Activated CD8-positive, alpha-beta memory T cell treated with anti-CD3 and anti-CD28 coated beads, Interleukin-2, amount 50 U/mL, for 1 hour (primary cell): ENCODE data around the gene PIEZO2.
"Not testable (repeated sequence)": the region's sequence is repeated elsewhere in the genome, so short reads cannot be mapped to it uniquely, and the experiment has no call there.

Experiments used
- DNase-seq: peaks from one replicate; pipeline ENCODE4 v3.0.0-alpha.2; 2020; ENCODE audit errors: extremely low read depth

The PIEZO2 gene

DNA sequence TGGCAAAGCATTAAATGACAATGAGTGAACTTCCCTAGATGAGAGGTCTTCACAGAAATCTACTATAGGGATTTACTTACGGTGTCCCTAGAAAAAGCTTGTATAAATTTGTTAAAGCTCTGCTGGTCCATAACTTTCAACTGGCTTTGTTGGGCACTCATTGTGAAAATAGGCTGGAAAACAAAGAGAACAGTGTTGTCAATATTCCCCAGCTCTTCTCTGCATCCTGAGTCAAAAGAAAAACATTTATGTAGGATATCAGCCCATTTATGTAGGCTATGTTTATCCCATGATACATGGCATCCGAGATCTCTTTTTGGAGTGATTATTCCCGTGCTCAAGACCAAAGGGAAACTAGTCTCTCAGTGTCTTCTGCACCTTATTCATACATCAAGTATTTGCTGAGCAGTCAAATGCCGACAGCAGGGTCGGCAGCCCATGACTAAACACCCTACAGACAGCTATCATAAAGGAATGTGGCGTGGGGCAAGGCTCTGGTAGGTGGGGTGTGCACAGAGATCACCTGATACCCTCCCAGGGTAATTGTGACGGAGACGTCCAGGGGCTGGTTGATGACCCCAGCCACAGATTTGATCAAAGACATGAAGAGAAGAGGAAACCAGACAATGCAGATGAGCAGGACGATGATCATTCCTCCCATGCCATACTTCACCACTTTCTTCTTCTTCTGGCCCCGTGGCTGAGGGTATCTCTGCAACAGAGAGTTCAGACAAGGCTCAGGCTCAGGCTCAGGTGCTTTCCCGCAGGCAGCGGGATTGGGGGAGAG is 467.6 kb downstream of the PIEZO2 start:
- DNase-seq: no peak

DNA sequence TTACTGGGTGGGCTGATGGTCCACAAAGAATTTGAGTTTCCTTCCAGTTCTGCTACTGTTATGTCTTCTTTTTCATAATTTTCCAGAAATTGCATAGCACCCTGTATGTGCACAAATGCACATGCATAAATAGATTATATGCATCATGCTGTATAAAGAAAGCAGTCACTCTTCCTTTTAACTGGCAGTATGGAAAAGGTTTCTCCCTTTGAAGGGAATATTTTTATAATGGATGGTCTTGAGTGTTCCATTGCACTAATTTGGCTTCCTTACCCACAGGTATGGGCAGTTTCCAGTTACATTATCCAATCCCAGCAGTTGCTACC is 469.1 kb downstream of the PIEZO2 start:
- no peak for DNase-seq

DNA sequence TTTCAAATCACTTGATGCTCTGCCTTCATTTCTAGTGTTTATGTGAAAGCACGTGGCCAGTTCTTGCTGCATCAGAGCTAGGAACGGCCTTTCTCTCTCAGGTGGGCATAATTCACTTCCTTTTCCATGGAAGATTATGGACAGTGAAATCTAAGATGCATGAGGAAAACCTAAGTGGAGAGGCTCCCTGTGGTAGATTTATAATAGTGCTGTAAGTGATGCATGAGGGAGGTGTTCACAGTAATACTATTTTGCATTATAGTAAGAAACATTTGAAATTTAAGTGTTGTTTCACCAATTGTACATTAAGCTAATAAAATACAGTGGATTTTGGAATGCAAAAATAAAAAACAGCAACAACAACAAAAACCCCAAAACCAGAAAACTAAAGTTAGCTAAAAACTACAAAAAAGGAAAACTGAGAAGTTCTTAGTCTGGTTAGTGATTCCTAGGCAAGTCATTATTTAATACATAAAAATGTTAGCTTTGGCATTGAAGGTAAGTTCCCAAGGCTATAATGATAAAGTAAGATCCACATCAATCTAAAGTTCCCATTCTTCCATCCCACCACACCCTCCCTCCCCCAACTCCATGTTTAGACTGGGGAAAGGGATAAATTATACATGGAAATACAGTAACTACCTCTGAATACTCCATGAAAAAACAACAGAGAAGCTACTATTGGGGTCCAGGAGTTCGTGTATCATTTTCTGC is 469.7 kb downstream of the PIEZO2 start:
- no peak for DNase-seq

DNA sequence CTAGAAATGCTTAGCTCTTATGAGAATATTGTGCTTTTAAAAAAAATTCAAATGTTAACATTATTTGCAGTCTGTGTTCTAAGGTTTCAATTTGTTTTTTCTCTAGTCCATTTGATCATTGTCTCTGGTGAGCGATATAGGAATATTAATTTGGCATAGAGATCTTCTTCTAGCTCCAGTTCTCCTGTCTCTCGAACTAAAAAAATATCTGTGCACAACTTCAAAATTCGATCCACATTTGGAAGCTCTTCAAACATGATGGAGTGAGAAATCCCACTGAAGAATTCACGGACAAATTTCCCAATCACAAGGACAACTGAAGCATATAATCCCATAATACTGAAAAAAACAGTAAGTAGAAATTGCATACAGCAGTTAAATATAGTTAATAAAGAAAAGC is 477.9 kb downstream of the PIEZO2 start:
- DNase-seq: no peak

DNA sequence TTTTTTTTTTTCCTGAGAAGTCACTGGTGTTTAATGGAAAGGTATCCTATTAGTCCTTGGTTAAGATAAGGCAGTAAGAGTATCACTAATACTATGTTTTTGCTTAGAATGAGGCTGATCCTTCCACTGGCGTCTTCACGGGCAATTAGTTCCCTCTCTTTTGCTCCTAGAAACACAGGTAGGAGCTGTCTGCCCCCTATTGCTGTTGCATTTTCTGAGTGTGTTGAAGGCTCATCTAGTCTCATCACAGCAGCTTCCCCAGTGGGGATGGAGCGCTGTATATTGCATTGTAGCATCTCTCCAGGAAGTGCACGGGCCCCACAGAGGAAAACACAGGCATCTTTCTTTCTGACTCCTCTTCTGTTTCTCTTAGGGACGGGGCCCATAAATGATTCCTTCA is 478.5 kb downstream of the PIEZO2 start:
- DNase-seq: no peak

DNA sequence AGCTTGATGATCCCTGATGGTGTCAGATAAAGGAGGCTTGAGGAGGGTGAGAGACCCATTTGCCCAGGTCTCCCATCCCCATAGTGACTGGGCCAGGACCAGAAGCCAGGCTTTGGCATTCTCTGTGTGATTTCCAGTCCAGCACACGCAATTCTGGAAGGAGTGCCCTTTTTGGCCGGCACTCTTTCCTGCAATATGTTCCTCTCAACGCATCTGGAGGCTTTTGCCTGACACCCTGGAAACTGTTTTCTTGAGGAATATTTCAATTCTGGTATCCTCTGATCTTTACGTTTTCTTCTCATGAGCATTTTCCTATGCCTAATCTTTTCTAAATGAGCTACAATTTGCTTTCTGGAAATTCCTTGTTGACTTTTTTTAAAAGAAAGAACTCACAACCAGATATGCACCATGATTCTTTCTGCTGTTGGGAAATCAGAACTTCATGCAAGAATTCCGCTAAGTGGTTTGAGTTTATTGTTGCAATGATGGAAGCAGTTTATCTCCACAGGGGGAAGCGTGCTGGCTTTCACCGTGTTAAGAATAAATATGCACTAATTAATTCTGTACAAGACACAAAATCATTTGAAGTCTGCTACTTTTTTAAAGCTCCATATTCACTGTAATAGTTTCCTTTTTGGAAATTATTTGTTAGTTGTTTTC is 479.8 kb downstream of the PIEZO2 start:
- no peak for DNase-seq

DNA sequence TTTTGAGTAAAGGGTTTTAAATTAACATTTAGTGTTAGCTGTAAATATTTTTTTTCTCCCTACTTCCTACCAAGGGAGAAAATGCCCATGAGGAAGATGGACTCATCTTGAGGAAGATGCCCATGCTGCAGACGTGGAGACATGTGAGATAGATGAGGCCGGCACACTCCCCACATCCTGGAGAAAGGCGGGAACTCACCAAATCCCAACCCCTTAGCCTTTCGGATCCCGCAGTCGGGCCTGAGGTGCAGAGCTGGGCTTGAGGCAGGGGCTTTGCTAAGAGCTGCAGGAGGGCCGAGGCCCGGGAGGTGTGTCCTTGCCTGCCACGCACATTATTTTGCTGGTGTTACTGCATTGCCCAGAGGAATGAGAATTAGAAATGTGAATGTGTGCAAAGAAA is 485.6 kb downstream of the PIEZO2 start:
- no peak for DNase-seq

DNA sequence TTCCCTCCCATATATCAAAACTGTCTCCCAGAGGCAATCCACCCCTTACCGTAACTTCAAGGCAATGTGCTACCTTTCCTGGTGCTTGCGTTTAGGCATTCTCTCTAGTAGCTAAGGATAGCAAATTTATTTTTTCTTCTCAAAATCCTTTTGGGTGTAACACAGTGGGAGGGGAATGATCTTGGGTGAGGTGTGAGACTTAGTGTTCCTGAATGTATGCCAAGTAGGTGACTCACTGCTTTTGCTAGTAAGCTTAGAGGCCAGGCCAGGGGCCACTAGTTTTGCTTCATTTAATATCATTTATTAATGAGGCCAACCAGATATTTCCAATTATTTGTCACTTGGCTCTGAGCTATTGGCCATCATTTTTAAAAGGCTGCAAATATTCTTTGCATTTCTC is 488.1 kb downstream of the PIEZO2 start:
- DNase-seq: no peak

DNA sequence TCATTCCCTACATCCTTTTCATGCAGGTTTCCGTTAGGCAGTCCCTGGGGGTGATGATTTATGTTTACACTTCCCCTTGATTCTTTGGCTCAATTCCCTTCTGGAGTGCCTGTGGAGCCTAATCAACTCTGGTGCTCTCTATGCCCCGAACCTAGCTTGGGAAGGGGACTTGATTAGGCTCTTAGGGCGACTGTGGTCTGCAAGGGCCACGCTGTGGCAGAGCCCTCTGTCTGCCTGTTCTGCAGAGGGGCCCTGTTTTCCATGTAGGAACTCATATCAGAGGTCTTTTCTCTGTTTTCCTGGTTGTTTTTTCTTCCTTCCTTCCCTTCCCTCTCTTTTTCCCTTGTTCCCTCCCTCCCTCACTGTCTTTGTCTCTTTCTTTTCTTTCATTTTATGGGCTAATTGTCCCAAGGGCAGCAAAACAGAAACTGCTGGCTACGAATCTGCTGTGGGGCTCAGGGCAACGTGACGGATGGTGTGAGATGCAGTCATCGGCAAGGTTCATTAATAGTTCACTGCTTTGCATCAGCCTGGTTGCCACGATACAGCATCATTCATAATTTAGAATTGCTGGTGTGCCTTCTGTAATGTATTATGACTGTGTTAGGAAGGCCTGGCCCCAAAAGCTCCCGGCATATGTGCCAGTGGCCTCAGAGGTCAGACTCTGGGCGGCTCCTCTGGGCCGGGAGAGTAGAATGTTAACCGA is 489.0 kb downstream of the PIEZO2 start:
- DNase-seq: no peak

DNA sequence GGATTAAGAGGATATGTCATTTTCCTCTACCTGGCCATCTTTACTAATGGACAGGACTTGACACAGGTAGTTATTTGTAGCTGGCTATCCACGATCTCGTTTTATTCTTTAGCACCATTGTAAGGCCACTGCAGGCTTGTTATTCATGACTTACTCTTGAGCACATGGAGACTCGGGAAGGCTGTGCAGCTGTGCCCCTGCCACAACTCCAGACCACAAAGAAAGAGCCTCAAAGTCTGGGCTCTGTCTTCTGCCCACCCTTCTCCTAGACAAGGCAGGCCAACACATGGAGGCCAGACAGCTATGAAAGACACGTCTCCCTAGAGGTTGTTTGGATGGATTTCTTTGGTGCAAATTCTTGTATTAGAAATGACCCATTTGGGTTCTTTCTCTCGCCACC is 489.8 kb downstream of the PIEZO2 start:
- DNase-seq: no peak

DNA sequence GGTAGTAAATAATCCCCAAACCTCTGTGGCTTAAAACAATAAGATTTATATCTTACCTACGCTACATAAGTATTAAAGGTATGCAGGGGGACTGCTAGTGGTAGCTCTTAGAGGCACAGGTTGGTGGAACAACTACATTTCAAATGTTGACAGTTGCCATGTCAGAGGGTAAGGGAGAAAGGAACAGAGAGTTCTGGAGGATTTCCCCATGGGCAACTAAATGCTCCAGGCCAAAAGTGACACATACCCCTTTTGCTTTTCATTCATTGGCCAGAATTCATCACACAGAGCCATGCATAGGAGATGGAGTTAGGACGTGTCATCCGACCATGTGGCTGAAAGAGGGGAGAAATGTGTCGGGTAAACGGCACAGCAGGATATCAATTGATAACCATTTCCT is 490.4 kb downstream of the PIEZO2 start:
- no peak for DNase-seq

DNA sequence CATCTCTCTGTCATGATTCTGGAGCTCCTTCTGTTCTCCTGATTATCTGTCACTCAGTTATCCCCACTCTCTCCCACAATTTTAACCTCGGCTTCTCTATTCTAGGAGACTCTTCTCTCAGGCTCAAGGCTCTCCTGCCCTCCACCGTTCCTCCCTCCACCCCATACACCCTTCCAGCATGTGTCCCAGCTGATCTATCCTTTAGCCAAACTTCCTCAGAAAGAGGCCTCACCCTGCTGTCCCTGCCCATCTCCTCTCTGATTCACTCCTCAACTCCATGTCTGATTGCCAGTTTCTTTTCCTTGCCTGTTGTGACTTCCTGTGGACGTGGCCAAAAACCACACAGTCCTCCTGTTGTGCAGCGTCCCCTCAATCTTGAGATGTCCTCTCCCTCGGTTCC is 505.4 kb downstream of the PIEZO2 start:
- DNase-seq: not testable (repeated sequence)

DNA sequence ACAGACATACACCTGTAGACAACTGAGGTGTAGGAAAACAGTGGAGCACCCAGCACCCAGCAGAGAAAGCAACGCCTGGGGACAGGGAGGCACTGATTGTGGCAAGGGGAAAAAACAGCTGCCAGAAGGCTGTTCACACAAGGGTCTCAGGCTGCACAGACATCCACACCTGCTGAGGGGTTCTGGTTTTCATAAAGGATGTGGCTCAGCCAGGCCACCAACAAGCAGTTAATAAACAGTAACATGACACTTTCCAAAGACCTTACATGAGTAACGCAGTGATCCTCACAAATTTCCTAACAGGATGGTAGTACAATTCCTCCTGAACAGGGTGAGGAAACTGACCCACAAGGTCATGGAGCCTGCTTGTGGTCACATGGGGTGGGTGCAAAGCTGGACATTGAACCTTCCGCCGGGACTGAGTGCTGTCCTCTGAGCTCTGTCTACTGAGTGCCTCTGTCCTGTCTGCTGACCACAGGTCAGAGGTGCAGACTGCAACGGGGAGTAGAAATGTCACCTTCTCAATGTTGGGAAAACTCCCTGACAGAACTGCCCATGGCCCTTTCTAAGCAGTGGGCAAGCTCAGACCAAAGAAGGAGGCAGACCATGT is 506.3 kb downstream of the PIEZO2 start:
- DNase-seq: not testable (repeated sequence)

DNA sequence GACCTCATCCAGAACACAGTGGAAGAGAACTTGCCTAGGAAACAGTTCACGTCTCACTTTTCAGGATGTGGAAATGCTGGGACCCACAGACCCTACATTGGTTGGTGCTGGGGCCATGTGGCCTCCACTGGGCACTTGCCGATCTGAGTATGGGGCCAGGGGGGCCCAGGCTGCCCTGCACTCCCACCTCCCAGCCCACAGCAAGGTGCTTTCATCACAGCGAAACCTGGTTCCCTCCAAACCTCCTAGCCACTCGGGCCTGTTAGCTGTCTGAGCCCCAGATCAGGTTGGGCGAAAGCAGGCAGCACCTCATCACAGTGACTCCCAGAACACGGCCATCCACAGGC is 510.9 kb downstream of the PIEZO2 start:
- DNase-seq: not testable (repeated sequence)

DNA sequence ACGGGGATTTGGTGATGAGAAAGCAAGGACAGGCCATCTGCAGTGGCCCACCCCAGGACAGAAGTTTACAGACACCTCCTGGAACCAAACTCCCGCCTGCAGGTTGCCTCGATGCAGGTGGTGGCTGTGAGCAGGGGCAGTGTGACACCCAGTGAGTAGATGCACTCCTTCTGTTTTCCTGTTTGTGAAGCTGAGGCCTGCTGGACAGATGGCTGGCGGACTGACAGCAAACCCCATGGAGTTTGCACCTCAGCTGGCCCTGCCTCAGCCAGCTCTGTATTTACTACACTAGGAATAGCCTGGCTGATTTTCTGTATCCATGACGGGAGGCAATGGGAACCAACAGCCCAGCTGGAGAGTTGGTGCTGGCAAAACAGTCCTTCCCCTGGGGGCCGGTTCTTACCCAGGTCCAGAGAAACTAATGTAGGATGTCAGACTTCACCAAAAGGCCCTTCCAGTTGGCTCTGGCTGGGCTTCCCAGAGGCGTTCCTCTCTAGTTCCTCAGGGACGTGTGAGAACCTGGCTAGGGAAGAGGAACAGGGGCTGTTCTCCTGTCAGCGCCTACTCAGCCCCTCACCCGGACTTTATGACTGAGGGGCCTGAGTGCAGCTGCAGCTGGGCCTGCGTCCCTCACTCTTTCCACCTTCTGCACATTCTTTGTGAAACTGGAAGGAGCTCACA is 511.4 kb downstream of the PIEZO2 start:
- not testable (repeated sequence) for DNase-seq

DNA sequence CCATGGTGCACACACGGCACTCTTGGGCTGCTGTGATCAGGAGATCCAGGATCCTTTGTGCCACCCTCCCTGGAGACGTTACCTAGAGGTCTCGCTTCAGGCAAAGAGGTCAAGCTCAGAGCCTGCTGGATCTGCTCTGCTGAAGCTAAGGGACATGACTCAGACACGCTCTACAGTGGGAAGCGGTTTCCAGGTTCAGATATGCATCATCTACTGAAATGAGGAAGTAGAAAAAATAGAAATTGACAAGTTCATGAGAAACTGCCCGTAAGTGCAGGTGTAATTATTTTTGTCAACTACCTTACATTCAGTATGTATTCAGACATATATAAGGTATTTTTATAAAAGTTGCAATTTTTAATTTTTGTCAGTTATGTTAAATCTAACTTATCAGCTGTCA is 520.3 kb downstream of the PIEZO2 start:
- DNase-seq: not testable (repeated sequence)

DNA sequence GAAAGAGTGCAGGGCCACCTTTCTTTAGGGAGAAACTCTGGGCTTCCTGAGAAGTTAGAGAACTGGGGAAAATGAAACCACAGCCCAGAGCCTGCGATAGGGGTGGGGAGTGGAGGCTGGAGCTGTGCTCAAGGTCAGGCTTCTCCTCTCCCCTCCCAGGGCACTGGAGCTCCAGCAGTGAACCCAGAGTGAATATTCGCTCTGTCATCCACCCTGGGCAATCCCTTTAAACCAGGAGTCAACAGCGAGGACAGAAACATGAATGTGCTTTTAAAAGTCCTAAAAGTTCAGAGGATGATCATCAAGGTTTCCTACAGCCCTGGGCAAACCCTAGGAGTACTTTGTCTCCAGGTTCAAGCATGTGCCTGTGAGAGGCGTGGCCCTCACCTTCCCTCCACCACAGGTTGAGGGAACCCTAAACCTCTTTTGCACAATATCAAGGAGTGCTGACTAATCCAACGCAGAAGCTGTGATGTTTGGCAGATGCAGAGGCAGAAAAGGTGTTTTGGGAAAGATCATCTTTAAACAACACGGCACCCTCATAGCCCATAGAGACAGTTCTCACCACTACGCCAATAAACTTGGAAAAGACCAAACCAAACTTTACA is 522.7 kb downstream of the PIEZO2 start:
- not testable (repeated sequence) for DNase-seq

DNA sequence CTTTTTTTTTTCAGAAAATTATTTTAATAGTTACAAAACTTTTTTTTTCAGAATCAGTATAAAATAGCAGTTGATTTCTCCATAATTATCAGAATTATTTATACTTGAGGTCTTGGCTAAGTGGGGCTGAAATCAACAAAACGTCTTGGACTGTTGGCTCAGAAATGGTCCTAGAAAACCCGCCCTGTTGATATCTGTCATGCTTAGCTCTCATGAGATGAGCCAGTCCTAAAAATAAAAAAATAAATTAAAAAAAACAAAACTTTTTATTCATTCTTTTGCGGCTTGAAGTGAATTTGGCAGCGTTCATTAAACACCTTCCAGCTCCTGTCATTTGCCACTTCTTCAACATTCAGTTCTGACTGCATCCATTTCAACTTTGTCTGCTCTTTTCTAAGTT is 525.8 kb downstream of the PIEZO2 start:
- not testable (repeated sequence) for DNase-seq

DNA sequence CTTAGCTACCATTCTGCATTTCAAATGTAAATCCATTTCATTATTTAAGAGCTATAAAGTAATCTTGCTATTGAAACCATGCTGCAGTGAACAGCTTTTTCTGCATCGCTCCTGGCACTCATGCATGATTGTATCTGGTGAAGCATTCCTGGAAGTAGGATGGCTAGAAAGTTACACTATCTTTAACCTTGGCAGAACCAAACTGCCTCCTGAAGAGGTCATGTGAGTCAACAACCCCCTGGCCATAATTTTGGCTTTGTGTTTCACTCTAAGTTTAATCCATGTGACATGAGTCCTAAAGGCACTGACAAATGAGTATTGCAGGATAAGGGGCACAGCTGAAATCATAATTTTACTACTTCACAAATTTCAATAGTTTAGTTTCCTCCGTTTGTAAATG is 526.4 kb downstream of the PIEZO2 start:
- not testable (repeated sequence) for DNase-seq

DNA sequence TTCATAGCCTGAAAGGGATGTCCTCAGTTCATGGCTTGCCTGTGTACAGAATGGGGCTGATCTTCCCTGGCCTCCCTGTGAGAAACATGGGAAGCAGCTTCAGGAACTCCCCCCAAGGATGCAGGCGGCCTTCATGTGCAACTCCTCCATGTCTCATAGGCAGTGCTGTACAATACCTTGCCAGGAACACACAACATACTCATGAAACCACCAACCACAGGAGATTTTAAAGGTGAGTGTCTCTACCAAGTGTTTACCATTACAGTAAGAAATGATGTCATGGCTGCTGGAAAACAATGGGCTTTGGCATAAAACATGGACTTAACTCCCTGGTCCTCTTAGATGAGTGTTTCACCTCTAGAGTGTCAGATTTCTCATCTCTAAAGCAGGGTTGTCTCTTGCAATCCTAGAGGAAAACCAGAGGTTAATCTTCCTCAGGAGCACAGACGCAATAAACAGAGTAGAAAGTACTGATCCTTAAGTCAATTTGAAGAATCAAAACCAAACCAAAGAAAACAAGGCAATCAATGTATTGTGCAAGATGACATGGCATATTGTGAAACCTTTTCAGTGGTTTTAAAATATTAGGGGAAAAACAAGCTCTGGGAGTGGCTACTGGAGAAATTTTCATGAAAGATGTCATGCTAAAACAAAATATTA is 528.6 kb downstream of the PIEZO2 start:
- not testable (repeated sequence) for DNase-seq
